ENCODE results near the gene ADRA1B.

The ADRA1B gene

GRCh38 chr5:159905496-159905895, 10.8 kb upstream of the ADRA1B start:
- Histone ChIP-seq H2AFZ (ENCODE audit: low read depth) (no peak overlapping the region), H3K4me3 (IDR thresholded peaks at IDR 0.05; ENCODE audit: insufficient read depth, low read depth, low read length) (no peak overlapping the region), H3K4me2 (no peak overlapping the region), H3K9ac (no peak overlapping the region), H4K20me1 (ENCODE audit: insufficient read depth) (no peaks in the 10 kb centered on the region), H3K27me3 (ENCODE audit: insufficient read depth, low read depth) (no peaks in the 10 kb centered on the region), H3K27ac (no peak overlapping the region), H3K4me1 (ENCODE audit: low read depth, poor library complexity, severe bottlenecking) (peaks cover 4% of the 10 kb centered on the region), H3K36me3 (ENCODE audit: insufficient read depth) (no peaks in the 10 kb centered on the region), H3K79me2 (ENCODE audit: insufficient read depth, low read depth) (no peaks in the 10 kb centered on the region)
- TF ChIP-seq, protein P1, sequence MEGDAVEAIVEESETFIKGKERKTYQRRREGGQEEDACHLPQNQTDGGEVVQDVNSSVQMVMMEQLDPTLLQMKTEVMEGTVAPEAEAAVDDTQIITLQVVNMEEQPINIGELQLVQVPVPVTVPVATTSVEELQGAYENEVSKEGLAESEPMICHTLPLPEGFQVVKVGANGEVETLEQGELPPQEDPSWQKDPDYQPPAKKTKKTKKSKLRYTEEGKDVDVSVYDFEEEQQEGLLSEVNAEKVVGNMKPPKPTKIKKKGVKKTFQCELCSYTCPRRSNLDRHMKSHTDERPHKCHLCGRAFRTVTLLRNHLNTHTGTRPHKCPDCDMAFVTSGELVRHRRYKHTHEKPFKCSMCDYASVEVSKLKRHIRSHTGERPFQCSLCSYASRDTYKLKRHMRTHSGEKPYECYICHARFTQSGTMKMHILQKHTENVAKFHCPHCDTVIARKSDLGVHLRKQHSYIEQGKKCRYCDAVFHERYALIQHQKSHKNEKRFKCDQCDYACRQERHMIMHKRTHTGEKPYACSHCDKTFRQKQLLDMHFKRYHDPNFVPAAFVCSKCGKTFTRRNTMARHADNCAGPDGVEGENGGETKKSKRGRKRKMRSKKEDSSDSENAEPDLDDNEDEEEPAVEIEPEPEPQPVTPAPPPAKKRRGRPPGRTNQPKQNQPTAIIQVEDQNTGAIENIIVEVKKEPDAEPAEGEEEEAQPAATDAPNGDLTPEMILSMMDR (conservative IDR thresholded peaks at IDR 0.05; ENCODE audit: low read depth, low read length): no peak

GRCh38 chr5:159906463-159906862, 9.8 kb upstream of the ADRA1B start:
- H3K27me3 ChIP-seq (ENCODE audit: insufficient read depth, low read depth): no peaks in the 10 kb centered on the region
- no peak overlapping the region for H3K9ac ChIP-seq
- no peak overlapping the region for H3K4me3 ChIP-seq (IDR thresholded peaks at IDR 0.05; ENCODE audit: insufficient read depth, low read depth, low read length)
- TF ChIP-seq, protein P1 (conservative IDR thresholded peaks at IDR 0.05; ENCODE audit: low read depth, low read length): no peak
- peaks cover 4% of the 10 kb centered on the region for H3K4me1 ChIP-seq (ENCODE audit: low read depth, poor library complexity, severe bottlenecking)
- no peaks in the 10 kb centered on the region for H4K20me1 ChIP-seq (ENCODE audit: insufficient read depth)
- H3K4me2 ChIP-seq: no peak overlapping the region
- H3K79me2 ChIP-seq (ENCODE audit: insufficient read depth, low read depth): no peaks in the 10 kb centered on the region
- H2AFZ ChIP-seq (ENCODE audit: low read depth): no peak overlapping the region
- no peak overlapping the region for H3K27ac ChIP-seq
- H3K36me3 ChIP-seq (ENCODE audit: insufficient read depth): no peaks in the 10 kb centered on the region

DNA sequence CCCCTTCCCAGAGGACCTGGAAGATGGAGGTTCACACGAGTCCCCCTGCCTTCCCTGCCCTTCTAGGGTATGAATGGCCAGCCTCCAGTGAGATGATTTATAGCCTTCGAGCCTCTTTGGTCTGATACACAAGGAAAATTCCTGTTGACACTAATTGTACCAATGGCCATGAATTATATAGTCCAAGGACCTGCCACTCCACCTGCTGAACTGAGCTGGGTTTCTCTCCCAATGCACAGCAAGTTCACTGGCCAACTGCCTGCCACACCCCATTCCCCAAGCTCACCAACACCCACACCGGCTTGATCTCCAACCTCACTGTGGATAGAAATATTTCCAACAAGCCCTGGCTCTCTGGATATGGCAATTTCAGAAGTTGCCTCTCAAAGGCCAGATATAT, 9.3 kb upstream of the ADRA1B start:
- Histone ChIP-seq H3K4me2 (no peak overlapping the region), H3K27ac (no peak overlapping the region), H4K20me1 (ENCODE audit: insufficient read depth) (no peaks in the 10 kb centered on the region), H3K4me1 (ENCODE audit: low read depth, poor library complexity, severe bottlenecking) (peaks cover 4% of the 10 kb centered on the region), H2AFZ (ENCODE audit: low read depth) (no peak overlapping the region), H3K79me2 (ENCODE audit: insufficient read depth, low read depth) (no peaks in the 10 kb centered on the region), H3K27me3 (ENCODE audit: insufficient read depth, low read depth) (no peaks in the 10 kb centered on the region), H3K36me3 (ENCODE audit: insufficient read depth) (no peaks in the 10 kb centered on the region), H3K9ac (no peak overlapping the region), H3K4me3 (IDR thresholded peaks at IDR 0.05; ENCODE audit: insufficient read depth, low read depth, low read length) (no peak overlapping the region)
- TF ChIP-seq, protein P1 (conservative IDR thresholded peaks at IDR 0.05; ENCODE audit: low read depth, low read length): no peak

DNA sequence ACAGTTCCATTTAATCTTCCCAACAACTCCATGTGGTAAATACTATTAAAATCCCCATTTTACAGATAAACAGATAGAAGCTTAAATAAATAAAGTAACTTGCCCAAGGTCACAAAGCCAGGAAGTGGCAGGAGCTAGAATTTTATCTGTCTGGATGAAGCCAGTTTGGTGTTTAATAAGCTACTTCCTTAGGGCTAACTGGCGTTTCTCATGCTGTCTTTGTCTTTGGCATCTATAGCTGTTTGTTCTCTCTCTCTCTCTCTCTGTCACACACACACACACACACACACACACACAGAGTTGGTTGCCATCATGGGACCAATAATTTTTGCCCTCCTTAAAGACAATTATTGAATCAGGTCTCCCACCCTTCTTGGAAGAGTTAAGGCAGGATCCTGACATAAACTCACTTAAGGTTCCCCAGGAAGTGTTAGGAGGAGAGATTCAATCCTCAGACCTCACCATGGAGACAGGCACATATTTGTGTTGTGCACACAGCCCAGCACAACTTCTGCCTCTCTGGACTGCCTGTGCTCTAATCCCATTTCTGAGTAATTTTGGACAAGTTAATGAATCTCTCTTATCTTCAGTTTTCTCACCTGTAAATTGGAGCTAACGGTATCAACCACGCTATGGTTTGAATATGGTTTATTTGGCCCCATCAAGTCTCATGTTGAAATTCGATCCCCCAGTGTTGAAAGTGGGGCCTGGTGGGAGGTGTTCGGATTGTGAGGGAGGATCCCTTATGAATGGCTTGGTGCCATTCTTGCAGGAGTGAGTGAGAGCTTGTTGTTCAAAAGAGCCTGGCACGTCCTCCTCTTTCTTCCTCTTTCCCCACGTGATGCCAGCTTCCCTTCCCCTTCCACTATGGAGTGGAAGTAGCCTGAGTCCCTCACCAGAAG, 8.3 kb upstream of the ADRA1B start:
- Histone ChIP-seq H3K79me2 (ENCODE audit: insufficient read depth, low read depth) (no peaks in the 10 kb centered on the region), H3K4me2 (no peak overlapping the region), H3K36me3 (ENCODE audit: insufficient read depth) (no peaks in the 10 kb centered on the region), H3K4me1 (ENCODE audit: low read depth, poor library complexity, severe bottlenecking) (peaks cover 4% of the 10 kb centered on the region), H3K27ac (no peak overlapping the region), H4K20me1 (ENCODE audit: insufficient read depth) (no peaks in the 10 kb centered on the region), H3K9ac (no peak overlapping the region), H3K4me3 (IDR thresholded peaks at IDR 0.05; ENCODE audit: insufficient read depth, low read depth, low read length) (no peak overlapping the region), H2AFZ (ENCODE audit: low read depth) (no peak overlapping the region), H3K27me3 (ENCODE audit: insufficient read depth, low read depth) (no peaks in the 10 kb centered on the region)
- TF ChIP-seq, protein P1 (conservative IDR thresholded peaks at IDR 0.05; ENCODE audit: low read depth, low read length): no peak

All from KMS-11 (cell line).